Endothelial cell of umbilical vein (primary cell): ENCODE measurements around the gene CKS1B.

Experiments
- CTCF ChIP-seq, 2 donors: IDR thresholded peaks; 1 replicate in 1 of 2; 2 replicates in 1 of 2; pipeline ENCODE4 v1.5.1; 2011; ENCODE audit warnings: low read length in 2 of 2, mild to moderate bottlenecking in 2 of 2, moderate library complexity in 2 of 2, control low read depth in 1 of 2, inconsistent platforms in 1 of 2, low read depth in 1 of 2; ENCODE audit not compliant: insufficient read depth in 1 of 2; ENCODE audit errors: extremely low read depth in 1 of 2
- EZH2 ChIP-seq: IDR thresholded peaks from 2 replicates; pipeline ENCODE4 v1.6.1; 2012; ENCODE audit warnings: borderline replicate concordance, low read depth, mild to moderate bottlenecking, moderate library complexity, low read length, inconsistent platforms; ENCODE audit not compliant: severe bottlenecking
- GATA2 ChIP-seq: IDR thresholded peaks from 2 replicates; pipeline ENCODE4 v1.7.0; 2011; ENCODE audit warnings: low read depth, mild to moderate bottlenecking, moderate library complexity, mixed read lengths, low read length; ENCODE audit not compliant: insufficient read length, insufficient read depth
- JUN ChIP-seq: IDR thresholded peaks from 2 replicates; pipeline ENCODE4 v1.6.1; 2011; ENCODE audit warnings: borderline replicate concordance, low read depth; ENCODE audit not compliant: insufficient read length, insufficient read depth
- MYC ChIP-seq: IDR thresholded peaks from one replicate; pipeline ENCODE4 v1.6.1; 2011; ENCODE audit warnings: mild to moderate bottlenecking, low read depth, low read length
- POLR2A ChIP-seq: IDR thresholded peaks from 2 replicates; pipeline ENCODE4 v1.6.1; 2012; ENCODE audit warnings: low read depth, mild to moderate bottlenecking, control low read depth, low read length
- POLR2AphosphoS5 ChIP-seq: IDR thresholded peaks from 2 replicates; pipeline ENCODE4 v1.6.1; 2012; ENCODE audit warnings: low read depth, mild to moderate bottlenecking, control low read depth, low read length, moderate library complexity; ENCODE audit not compliant: insufficient read depth
- TF ChIP-seq, protein P1 (sequence below): IDR thresholded peaks from 2 replicates; pipeline ENCODE4 v1.6.1; 2011; ENCODE audit not compliant: insufficient read depth, insufficient read length

DNA sequence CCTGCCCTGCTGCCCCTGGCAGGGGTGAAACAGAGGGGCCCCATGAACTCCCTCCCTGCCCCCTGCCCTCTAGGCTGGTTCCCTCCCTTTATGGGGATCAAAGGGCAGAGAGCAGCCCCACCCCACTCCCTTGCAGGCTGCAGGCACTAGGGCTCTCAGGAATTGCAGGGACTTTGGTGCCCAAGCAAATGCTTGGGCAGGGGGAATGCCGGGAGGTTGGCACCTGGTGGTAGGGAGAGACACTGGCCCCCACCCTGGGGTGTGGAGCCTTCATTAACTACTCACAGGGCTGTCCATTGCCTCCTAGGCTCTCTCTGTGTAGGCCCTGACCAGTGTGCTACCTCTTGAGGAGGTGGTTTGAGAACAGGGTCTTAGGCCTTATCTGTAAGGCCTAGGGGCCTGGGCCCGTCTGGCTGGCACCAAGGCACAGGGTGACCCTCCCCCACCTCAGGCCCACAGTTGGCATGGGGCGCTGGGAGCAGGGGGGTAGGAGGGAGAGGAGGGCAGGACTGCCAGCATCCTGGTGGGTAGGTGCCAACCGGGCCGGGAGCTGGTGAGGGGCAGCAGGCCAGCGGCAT lies 32.9 kb downstream of the CKS1B start:
- TF ChIP-seq POLR2A: no peak
- no peak for TF ChIP-seq CTCF (IDR thresholded peaks at IDR 0.05; ENCODE audit: extremely low read depth in 1 of 2, insufficient read depth in 1 of 2, low read depth in 1 of 2, low read length in 2 of 2)
- TF ChIP-seq POLR2AphosphoS5: no peak
- TF ChIP-seq, protein P1, sequence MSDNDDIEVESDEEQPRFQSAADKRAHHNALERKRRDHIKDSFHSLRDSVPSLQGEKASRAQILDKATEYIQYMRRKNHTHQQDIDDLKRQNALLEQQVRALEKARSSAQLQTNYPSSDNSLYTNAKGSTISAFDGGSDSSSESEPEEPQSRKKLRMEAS: no peak
- no peak for TF ChIP-seq MYC
- no peak for TF ChIP-seq EZH2
- TF ChIP-seq GATA2: no peak
- TF ChIP-seq JUN: no peak
